ENCODE results near the gene CCL15. TPM values are rescaled to one million over a fixed set of nuclear protein-coding genes. Genes with fewer than 3 reads are reported as not detected.

CCL15 gene
- total RNA-seq, 2 experiments from 2014 or later, result not detected

DNA sequence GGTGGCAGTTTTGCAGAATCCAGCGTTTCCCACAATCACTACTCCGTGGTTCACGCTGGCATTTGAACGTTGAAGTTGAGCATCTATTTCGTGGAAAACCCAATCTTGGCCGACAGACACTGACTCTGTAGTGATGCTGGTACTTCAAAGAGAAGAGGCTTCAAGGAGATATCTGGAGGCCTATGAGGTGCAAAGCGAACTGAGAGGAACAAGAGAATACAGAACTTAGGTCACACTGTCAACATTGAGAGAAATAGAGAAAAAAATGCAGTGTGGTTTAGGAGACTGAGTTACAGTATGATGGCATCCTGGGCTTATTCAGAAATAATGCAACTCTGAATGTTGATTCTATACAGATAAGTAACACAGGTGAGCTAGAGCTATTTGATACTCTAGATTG is 36.1 kb downstream of the CCL15 start:
- POLR2A ChIA-PET, result no interaction called here
- CTCF ChIA-PET, result interaction anchor here (0.7 kb wide), 1 partner anchor 138 kb away, joined by 4 read pairs; no protein-coding TSS in a partner anchor

DNA sequence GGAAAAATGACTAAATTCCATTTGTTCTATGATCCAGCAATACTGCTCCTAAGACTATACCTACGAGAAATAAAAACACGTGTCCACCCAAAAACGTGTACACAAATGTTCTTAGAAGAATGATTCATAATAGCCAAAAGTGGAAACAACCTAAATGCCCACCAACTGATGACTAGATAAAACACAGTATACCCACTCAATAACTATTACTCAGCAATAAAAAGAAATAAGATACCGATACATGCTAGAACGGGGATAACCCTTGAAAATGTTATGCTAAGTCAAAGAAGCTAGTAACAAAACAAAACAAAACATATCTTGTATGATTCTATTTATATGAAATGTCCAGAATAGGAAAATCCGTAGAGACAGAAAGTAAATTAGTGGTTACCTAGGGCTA is 37.7 kb downstream of the CCL15 start:
- CTCF ChIA-PET, result no interaction called here
- POLR2A ChIA-PET, result interaction anchor here (0.6 kb wide), 1 partner anchor 43 kb away, joined by 3 read pairs; no protein-coding TSS in a partner anchor

DNA sequence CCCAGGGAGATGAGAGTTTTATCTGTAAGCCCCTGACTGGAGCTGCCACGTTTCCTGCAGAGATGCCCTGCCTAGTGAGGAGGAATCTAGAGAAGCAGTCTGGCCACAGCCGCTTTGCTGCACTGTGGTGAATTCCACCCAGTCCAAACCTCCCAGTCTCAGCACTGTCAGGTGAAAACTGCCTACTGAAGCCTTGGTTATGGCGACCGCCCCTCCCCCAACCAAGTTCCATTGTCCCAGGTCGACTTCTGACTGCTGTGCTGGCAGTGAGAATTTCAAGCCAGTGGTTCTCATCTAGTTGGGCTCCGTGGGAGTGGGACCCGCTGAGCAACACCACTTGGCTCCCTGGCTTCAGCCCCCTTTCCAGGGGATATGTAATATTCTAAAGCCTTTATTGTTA is 47.6 kb downstream of the CCL15 start:
- ChIA-PET CTCF (no interaction called here), POLR2A (no interaction called here)

DNA sequence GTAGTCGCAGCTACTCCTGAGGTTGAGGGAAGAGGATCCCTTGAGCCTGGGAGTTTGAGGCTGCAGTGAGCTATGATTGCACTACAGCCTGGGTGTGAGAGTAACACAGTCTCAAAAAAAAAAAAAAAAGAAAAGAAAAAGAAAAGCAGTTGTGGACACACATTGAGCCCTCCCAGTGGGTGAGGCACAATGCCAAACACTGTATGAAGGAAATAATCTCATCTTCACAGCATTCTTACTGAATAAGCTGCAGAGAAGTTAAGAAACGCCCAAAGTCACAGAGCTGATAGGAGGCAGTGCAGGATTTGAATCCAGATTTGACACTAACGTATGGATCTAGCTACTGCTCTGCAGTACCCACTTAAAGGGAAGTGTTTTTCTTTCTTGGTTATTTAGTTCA is 52.0 kb downstream of the CCL15 start:
- CTCF ChIA-PET, result interaction anchor here (1.0 to 2.4 kb wide), 2 partner anchors 27 to 100 kb away, joined by 6 read pairs; no protein-coding TSS in a partner anchor
- POLR2A ChIA-PET, result interaction anchor here (0.7 kb wide), 1 partner anchor 200 kb away, joined by 6 read pairs; no protein-coding TSS in a partner anchor

DNA sequence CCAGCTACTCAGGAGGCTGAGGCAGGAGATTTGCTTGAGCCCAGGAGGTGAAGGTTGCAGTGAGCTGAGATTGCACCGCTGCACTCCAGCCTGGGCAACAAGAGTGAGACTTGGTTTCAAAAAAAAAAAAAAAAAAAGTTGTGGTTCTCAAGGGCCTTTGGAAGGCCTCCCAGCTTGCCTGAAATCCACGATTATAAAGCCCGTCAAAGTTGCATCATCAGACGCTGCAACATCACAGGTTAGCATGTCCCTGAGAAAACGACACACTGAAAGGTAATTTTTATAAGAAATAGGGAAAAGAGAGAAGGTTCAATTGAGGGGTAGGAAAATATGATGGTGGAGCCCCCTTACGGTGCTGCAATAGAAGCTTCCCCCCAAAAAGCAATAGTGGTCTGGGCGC is 53.3 kb downstream of the CCL15 start:
- POLR2A ChIA-PET, result no interaction called here
- CTCF ChIA-PET, result interaction anchor here (0.7 to 2.4 kb wide), 6 partner anchors 13 to 142 kb away, joined by 3 to 6 read pairs (median 4); partner anchors contain the start of gene CCL3

Other genes with a start within 250 kb of the CCL15 start
- under 1 TPM; 0.10 to 0.15 TPM for gene GAS2L2, start 248.3 kb downstream of the CCL15 start, total RNA-seq
- not detected for gene C17orf50, start 240.7 kb downstream of the CCL15 start, total RNA-seq
- gene MMP28, start 205.9 kb downstream of the CCL15 start, total RNA-seq, result not detected
- gene TAF15, start 192.1 kb downstream of the CCL15 start, total RNA-seq, result 100 to 1,000 TPM; 316 to 323 TPM
- 1 to 10 TPM; 1.5 to 2.3 TPM for gene HEATR9, start 132.7 kb downstream of the CCL15 start, total RNA-seq
- gene CCL5, start 121.2 kb downstream of the CCL15 start, total RNA-seq, result 100 to 1,000 TPM; 455 to 477 TPM
- 1 to 10 TPM; 3.2 to 3.9 TPM for gene RDM1, start 70.8 kb downstream of the CCL15 start, total RNA-seq
- gene LYZL6, start 57.8 kb downstream of the CCL15 start, total RNA-seq, result not detected
- not detected for gene CCL16, start 20.1 kb downstream of the CCL15 start, total RNA-seq
- gene CCL14, start 14.8 kb downstream of the CCL15 start, total RNA-seq, result not detected
- gene CCL23, start 16.4 kb upstream of the CCL15 start, total RNA-seq, result under 1 TPM; 0.36 to 0.42 TPM
- under 1 TPM; 0.36 to 0.61 TPM for gene CCL18, start 62.7 kb upstream of the CCL15 start, total RNA-seq
- 1,000 to 10,000 TPM; 1,540 to 1,562 TPM for gene CCL3, start 88.6 kb upstream of the CCL15 start, total RNA-seq
- 1,000 to 10,000 TPM; 2,428 to 2,431 TPM for gene CCL4, start 102.3 kb upstream of the CCL15 start, total RNA-seq
- 1 to 10 TPM; 3.2 to 3.3 TPM for gene TBC1D3B, start 175.1 kb upstream of the CCL15 start, total RNA-seq
- 100 to 1,000 TPM; 238 to 245 TPM for gene CCL3L1, start 195.2 kb upstream of the CCL15 start, total RNA-seq
- gene CCL4L2, start 209.5 kb upstream of the CCL15 start, total RNA-seq, result 100 to 1,000 TPM; 831 TPM